HG02642 (cell line): ENCODE data around the gene CLDND1.
"Not testable (repeated sequence)": the region's sequence is repeated elsewhere in the genome, so short reads cannot be mapped to it uniquely, and the experiment has no call there.

ENCODE experiments used
- ATAC-seq: cut with Tn5 transposase; IDR thresholded peaks from one replicate; pipeline ENCODE4 v1.9.1; 2021; ENCODE audit warnings: mild to moderate bottlenecking; ENCODE audit not compliant: unreplicated experiment, poor library complexity

CLDND1 gene

GRCh38 chr3:98522544-98523281, at the start of gene CLDND1:
Gene CLDND1, minus strand, starts transcription at chr3:98522902. Its CDS starts 1,478 bp downstream, at chr3:98521424.
- ATAC-seq: peak; percentile 90

GRCh38 chr3:98568402-98568801, 45.7 kb upstream of the CLDND1 start:
- no peak for ATAC-seq

GRCh38 chr3:98567666-98568270, 45.1 kb upstream of the CLDND1 start:
- peak; percentile 35 for ATAC-seq

GRCh38 chr3:98565843-98566242, 43.1 kb upstream of the CLDND1 start:
- no peak for ATAC-seq

GRCh38 chr3:98565237-98565643, 42.5 kb upstream of the CLDND1 start:
- no peak for ATAC-seq

GRCh38 chr3:98564282-98565005, 41.7 kb upstream of the CLDND1 start:
- ATAC-seq: peak; percentile 19

GRCh38 chr3:98563661-98564281, 41.1 kb upstream of the CLDND1 start:
- peak; percentile 59 for ATAC-seq

GRCh38 chr3:98561727-98562521, 39.2 kb upstream of the CLDND1 start:
- no peak for ATAC-seq

- no peak for ATAC-seq
Measured at GRCh38 chr3:98560911-98561310, 38.2 kb upstream of the CLDND1 start.

- not testable (repeated sequence) for ATAC-seq
Measured at GRCh38 chr3:98559769-98560168, 37.1 kb upstream of the CLDND1 start.

GRCh38 chr3:98558100-98558827, 35.6 kb upstream of the CLDND1 start:
- ATAC-seq: no peak

- no peak for ATAC-seq
Measured at GRCh38 chr3:98557324-98558010, 34.8 kb upstream of the CLDND1 start.

- peak; percentile 79 for ATAC-seq
Measured at GRCh38 chr3:98556164-98557130, 33.7 kb upstream of the CLDND1 start.

- no peak for ATAC-seq
Measured at GRCh38 chr3:98555025-98555379, 32.3 kb upstream of the CLDND1 start.

- ATAC-seq: no peak
Measured at GRCh38 chr3:98554580-98554979, 31.9 kb upstream of the CLDND1 start.

GRCh38 chr3:98553753-98554152, 31.1 kb upstream of the CLDND1 start:
- ATAC-seq: no peak

- no peak for ATAC-seq
Measured at GRCh38 chr3:98553021-98553563, 30.4 kb upstream of the CLDND1 start.
